Epithelial cell of umbilical artery (primary cell): ENCODE measurements around the gene ECPAS. TPM values are rescaled to one million over a fixed set of nuclear protein-coding genes. Genes with fewer than 3 reads are reported as not detected.

Experiments
- total RNA-seq: library from RNA; depleted of rRNA; stranded (reverse); fragments of >200 nt; gene quantifications from 2 replicates; pipeline ENCODE4 v1.2.3, GENCODE V29; 2014

Gene ECPAS
- total RNA-seq: 69.6 and 80.9 TPM in 2 replicates

GRCh38 chr9:111483858-111484571 lies at the start of gene ECPAS:
Gene ECPAS (minus strand): TSS chr9:111484383. CDS start chr9:111472918, 11,465 bp downstream.

GRCh38 chr9:111525056-111525977 lies 41.1 kb upstream of the ECPAS start, which contains the start of gene ZNF483:
Gene ZNF483 (plus strand): TSS chr9:111525179. CDS start chr9:111527396, 2,217 bp downstream.

GRCh38 chr9:111330124-111330523 lies 154.1 kb downstream of the ECPAS start, which contains the start of gene OR2K2:
Gene OR2K2 (minus strand): TSS chr9:111330224. CDS start chr9:111328433, 1,791 bp downstream.

Other genes starting within 250 kb of the ECPAS start
- gene OR2K2, start 154.2 kb downstream of the ECPAS start, total RNA-seq: not detected in 2 replicates
- gene ZNF483, start 40.8 kb upstream of the ECPAS start, total RNA-seq: 1.6 and 2.9 TPM in 2 replicates
- gene PTGR1, start 115.3 kb upstream of the ECPAS start, total RNA-seq: 43.2 and 54.1 TPM in 2 replicates
- 4.1 and 4.5 TPM in 2 replicates for gene DNAJC25, start 147.0 kb upstream of the ECPAS start, total RNA-seq
- gene GNG10, start 177.2 kb upstream of the ECPAS start, total RNA-seq: 59.9 and 76.7 TPM in 2 replicates